NT2/D1 (cell line): ENCODE measurements around the gene CORO1A.

Experiments used
- DNase-seq: peaks from one replicate; pipeline ENCODE4 v3.0.0-alpha.2; 2011; ENCODE audit warnings: low read depth, low spot score
- H3K27me3 ChIP-seq: 2 replicates; pipeline ENCODE4 v1.6.0; 2011; ENCODE audit warnings: mild to moderate bottlenecking; ENCODE audit not compliant: insufficient read length, insufficient read depth
- H3K36me3 ChIP-seq: 2 replicates; pipeline ENCODE4 v1.6.1; 2011; ENCODE audit warnings: mild to moderate bottlenecking, low read length, mixed read lengths; ENCODE audit not compliant: insufficient read depth, insufficient read length
- H3K4me1 ChIP-seq: 2 replicates; pipeline ENCODE4 v1.5.1; 2011; ENCODE audit not compliant: insufficient read depth, insufficient read length
- H3K4me3 ChIP-seq: 2 replicates; pipeline ENCODE4 v1.5.1; 2011; ENCODE audit warnings: low read depth; ENCODE audit not compliant: insufficient read length
- H3K9ac ChIP-seq: 2 replicates; pipeline ENCODE4 v1.6.0; 2011; ENCODE audit warnings: low read depth; ENCODE audit not compliant: insufficient read length
- H3K9me3 ChIP-seq: 2 replicates; pipeline ENCODE4 v1.5.1; 2011; ENCODE audit warnings: mild to moderate bottlenecking, low read length; ENCODE audit not compliant: insufficient read depth
- SUZ12 ChIP-seq: IDR thresholded peaks from 2 replicates; pipeline ENCODE4 v1.6.1; 2011; ENCODE audit not compliant: insufficient read length, insufficient read depth; ENCODE audit errors: extremely low read depth
- YY1 ChIP-seq: IDR thresholded peaks from 2 replicates; pipeline ENCODE4 v1.6.1; 2011; ENCODE audit not compliant: insufficient read length, insufficient read depth
- ZNF274 ChIP-seq: IDR thresholded peaks from 2 replicates; pipeline ENCODE4 v1.6.1; 2011; ENCODE audit warnings: mild to moderate bottlenecking, low read depth, low read length

The CORO1A gene

GRCh38 chr16:30183233-30184095 lies at the start of gene CORO1A:
Gene CORO1A (plus strand): TSS chr16:30183602. CDS start chr16:30185210, 1,608 bp downstream.
- Histone ChIP-seq H3K27me3 (peaks cover 13% of the 10 kb centered on the region), H3K36me3 (peaks cover 6% of the 10 kb centered on the region), H3K9ac (peak within 1 kb of the TSS; percentile 65), H3K4me1 (peaks cover 30% of the 10 kb centered on the region), H3K4me3 (peak within 1 kb of the TSS; percentile 53), H3K9me3 (no peaks in the 10 kb centered on the region)
- DNase-seq, result peak; percentile 63
- no peak for TF ChIP-seq YY1
- no peak for TF ChIP-seq ZNF274
- TF ChIP-seq SUZ12, result no peak

DNA sequence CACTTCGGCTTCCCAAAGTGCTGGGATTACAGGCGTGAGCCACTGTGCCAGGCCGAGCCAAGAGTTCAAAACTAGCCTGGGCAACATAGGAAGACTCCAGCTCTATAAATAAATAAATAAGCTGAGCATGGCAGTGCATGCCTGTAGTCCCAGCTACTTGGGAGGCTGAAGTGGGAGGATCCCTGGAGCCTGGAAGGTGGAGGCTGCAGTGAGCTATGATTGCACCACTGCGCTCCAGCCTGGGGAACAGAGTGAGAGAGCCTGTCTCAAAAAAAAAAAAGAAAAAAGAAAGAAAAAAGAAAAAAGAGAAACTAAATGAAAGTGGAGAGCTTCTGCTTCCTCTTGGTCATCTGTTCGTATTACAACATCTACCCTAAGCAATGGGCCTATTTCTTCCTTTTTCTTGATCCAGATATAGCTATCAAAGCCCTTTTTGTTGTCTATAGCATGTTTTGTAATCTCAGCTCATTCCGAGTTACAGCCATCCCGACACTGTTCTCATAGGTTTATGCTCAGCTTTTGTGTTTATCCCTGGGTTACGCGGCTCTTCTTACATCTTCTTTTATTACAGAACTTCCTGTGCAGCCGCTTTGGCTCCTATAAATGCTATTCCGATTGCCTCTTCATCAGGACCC lies 46.3 kb upstream of the CORO1A start:
- TF ChIP-seq SUZ12, result no peak
- no peak for TF ChIP-seq ZNF274
- TF ChIP-seq YY1, result no peak
- Histone ChIP-seq H3K9me3 (no peaks in the 10 kb centered on the region), H3K4me1 (peaks cover under 1% of the 10 kb centered on the region), H3K36me3 (no peaks in the 10 kb centered on the region), H3K4me3 (no peak overlapping the region), H3K27me3 (no peaks in the 10 kb centered on the region), H3K9ac (no peak overlapping the region)
- no peak for DNase-seq

DNA sequence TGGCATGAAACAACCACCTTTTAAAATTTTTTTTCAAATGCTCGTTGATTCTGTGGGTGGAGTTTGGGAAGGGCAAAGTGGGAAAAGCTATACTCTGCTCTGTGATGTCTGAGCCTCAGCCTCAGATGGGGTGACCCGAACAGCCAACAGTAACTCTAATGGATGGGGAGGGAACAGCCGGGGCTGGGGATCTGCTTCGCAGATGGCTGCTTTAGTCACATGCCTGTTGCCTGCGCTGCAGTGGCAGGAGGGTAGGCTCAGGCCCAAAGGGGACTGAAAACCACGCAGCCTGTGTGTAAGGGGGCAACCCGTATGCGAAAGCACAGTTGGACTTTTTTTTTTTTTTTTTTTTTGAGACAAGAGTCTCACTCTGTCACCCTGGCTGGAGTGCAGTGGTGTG lies 45.5 kb upstream of the CORO1A start:
- H3K4me3 ChIP-seq, result no peak overlapping the region
- H3K27me3 ChIP-seq, result no peaks in the 10 kb centered on the region
- H3K4me1 ChIP-seq, result no peaks in the 10 kb centered on the region
- DNase-seq, result no peak
- no peaks in the 10 kb centered on the region for H3K36me3 ChIP-seq
- no peaks in the 10 kb centered on the region for H3K9me3 ChIP-seq
- TF ChIP-seq YY1 (no peak), SUZ12 (no peak), ZNF274 (no peak)
- H3K9ac ChIP-seq, result no peak overlapping the region

- TF ChIP-seq YY1 (no peak), SUZ12 (no peak), ZNF274 (no peak)
- no peak for DNase-seq
- Histone ChIP-seq H3K27me3 (no peaks in the 10 kb centered on the region), H3K4me3 (no peak overlapping the region), H3K4me1 (no peaks in the 10 kb centered on the region), H3K9me3 (no peaks in the 10 kb centered on the region), H3K36me3 (no peaks in the 10 kb centered on the region), H3K9ac (no peak overlapping the region)
Measured at GRCh38 chr16:30139583-30140481, 43.6 kb upstream of the CORO1A start.

GRCh38 chr16:30141750-30142149 lies 41.7 kb upstream of the CORO1A start:
- no peaks in the 10 kb centered on the region for H3K4me1 ChIP-seq
- H3K4me3 ChIP-seq, result no peak overlapping the region
- no peaks in the 10 kb centered on the region for H3K9me3 ChIP-seq
- H3K9ac ChIP-seq, result no peak overlapping the region
- DNase-seq, result no peak
- H3K27me3 ChIP-seq, result no peaks in the 10 kb centered on the region
- TF ChIP-seq SUZ12, result no peak
- TF ChIP-seq ZNF274, result no peak
- TF ChIP-seq YY1, result no peak
- H3K36me3 ChIP-seq, result no peaks in the 10 kb centered on the region

- Histone ChIP-seq H3K4me3 (no peak overlapping the region), H3K9ac (no peak overlapping the region), H3K4me1 (no peaks in the 10 kb centered on the region), H3K36me3 (no peaks in the 10 kb centered on the region), H3K9me3 (no peaks in the 10 kb centered on the region), H3K27me3 (no peaks in the 10 kb centered on the region)
- TF ChIP-seq YY1 (no peak), ZNF274 (no peak), SUZ12 (no peak)
- no peak for DNase-seq
Measured at GRCh38 chr16:30142672-30143346, 40.6 kb upstream of the CORO1A start.
